Esophagus squamous epithelium (tissue), 5 donors: ENCODE results near the gene RAB7B. TPM values are rescaled to one million over a fixed set of nuclear protein-coding genes. Genes with fewer than 3 reads are reported as not detected.

Experiments used
- DNase-seq: peaks from one replicate; lab custom pipeline; 2025; lab: John Stamatoyannopoulos, UW
- H3K27ac ChIP-seq, 4 donors: fragments of 200-600 bp; sonication (generic); one replicate each; pipeline ENCODE4 v1.5.1; 2016 to 2019; ENCODE audit warnings: mild to moderate bottlenecking in 1 of 4
- H3K27me3 ChIP-seq, 4 donors: fragments of 200-600 bp; sonication (generic); 1 replicate in 3 of 4; 2 replicates in 1 of 4; pipeline versions ENCODE4 v1.5.1 to v1.6.0; 2017 to 2021; ENCODE audit warnings: antibody characterized with exemption in 1 of 4
- H3K36me3 ChIP-seq, 3 donors: fragments of 200-600 bp; sonication (generic); one replicate each; pipeline ENCODE4 v1.5.1; 2016 to 2019
- H3K4me1 ChIP-seq, 3 donors: fragments of 200-600 bp; sonication (generic); one replicate each; pipeline ENCODE4 v1.5.1; 2017 to 2019
- H3K4me3 ChIP-seq, 4 donors: fragments of 200-600 bp; sonication (generic); 1 replicate in 3 of 4; 2 replicates in 1 of 4; pipeline ENCODE4 v1.5.1; 2016 to 2019; ENCODE audit warnings: mild to moderate bottlenecking in 2 of 4, moderate library complexity in 1 of 4
- H3K9me3 ChIP-seq, 3 donors: fragments of 200-600 bp; sonication (generic); one replicate each; pipeline ENCODE4 v1.5.1; 2016 to 2019
- POLR2A ChIP-seq, 4 donors: fragments of 450-650 bp; IDR thresholded peaks; one replicate each; pipeline ENCODE4 v1.6.1; 2017; ENCODE audit warnings: antibody characterized with exemption in 4 of 4, mild to moderate bottlenecking in 4 of 4, moderate library complexity in 3 of 4
- WGBS, 2 donors: methylation state at CpG; one replicate each; pipeline ENCODE4 v1.1.5; 2018; 5-methylcytosine and 5-hydroxymethylcytosine counted together
- intact Hi-C: fragments of 100-400 bp; cut with DNase I; formaldehyde crosslinking; loops from one replicate; pipeline ENCODE4 v1.15.0; 2022
- total RNA-seq, 4 donors: library from RNA; depleted of rRNA; stranded (reverse); fragments of >200 nt; gene quantifications; one replicate each; pipeline ENCODE4 v1.1.0, GENCODE V29; 2016
- TF ChIP-seq, protein P1 (sequence below), 6 experiments: fragments of 450-650 bp in 4 of 6; fragments of 200-600 bp in 2 of 6; sonication (generic) in 2 of 6; IDR thresholded peaks; one replicate each; pipeline ENCODE4 v1.5.1; 2016 to 2019; ENCODE audit warnings: antibody characterized with exemption in 6 of 6, mild to moderate bottlenecking in 4 of 6, moderate library complexity in 4 of 6
- donor health status: DM: yes; HTN: yes; CAD: no.

The RAB7B gene
- total RNA-seq, 4 donors from 2014 or later: 15.8 to 24.2 (median 21.4) TPM

DNA sequence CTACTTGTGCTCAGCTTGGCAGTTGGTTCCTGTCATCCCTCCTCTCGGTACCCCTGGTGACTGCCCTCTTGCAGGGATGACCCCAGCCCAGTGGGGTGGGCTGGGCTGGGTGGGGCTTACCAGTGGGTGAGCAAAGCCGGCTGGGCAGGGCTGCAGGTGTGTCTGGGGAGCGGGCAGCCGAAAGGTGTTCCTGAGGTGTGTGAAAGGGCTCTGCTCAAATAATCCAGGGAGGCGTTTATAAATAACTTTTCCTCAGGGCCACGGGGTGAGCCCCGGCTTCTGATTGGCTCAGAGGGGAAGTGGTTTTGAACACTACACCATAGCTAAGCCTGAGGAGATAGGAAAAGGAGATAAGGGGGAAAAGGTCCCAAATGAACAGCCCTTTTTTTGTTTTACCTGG lies 60.0 kb downstream of the RAB7B start, which contains the start of gene SLC26A9:
Gene SLC26A9, minus strand, starts transcription at position 212 of the 400 bp plus-strand sequence. CDS start 7,636 bp downstream, outside the sequence.
- no peaks in the 10 kb centered on the region for H3K9me3 ChIP-seq
- H3K27me3 ChIP-seq: peaks cover 2 to 100% (median 6%) of the 10 kb centered on the region in 4 donors
- H3K4me1 ChIP-seq: peaks cover 0 to 22% (median 0%) of the 10 kb centered on the region in 3 donors
- H3K27ac ChIP-seq: no peak within 1 kb of the TSS
- TF ChIP-seq POLR2A (IDR thresholded peaks at IDR 0.05): no peak
- TF ChIP-seq, protein P1, sequence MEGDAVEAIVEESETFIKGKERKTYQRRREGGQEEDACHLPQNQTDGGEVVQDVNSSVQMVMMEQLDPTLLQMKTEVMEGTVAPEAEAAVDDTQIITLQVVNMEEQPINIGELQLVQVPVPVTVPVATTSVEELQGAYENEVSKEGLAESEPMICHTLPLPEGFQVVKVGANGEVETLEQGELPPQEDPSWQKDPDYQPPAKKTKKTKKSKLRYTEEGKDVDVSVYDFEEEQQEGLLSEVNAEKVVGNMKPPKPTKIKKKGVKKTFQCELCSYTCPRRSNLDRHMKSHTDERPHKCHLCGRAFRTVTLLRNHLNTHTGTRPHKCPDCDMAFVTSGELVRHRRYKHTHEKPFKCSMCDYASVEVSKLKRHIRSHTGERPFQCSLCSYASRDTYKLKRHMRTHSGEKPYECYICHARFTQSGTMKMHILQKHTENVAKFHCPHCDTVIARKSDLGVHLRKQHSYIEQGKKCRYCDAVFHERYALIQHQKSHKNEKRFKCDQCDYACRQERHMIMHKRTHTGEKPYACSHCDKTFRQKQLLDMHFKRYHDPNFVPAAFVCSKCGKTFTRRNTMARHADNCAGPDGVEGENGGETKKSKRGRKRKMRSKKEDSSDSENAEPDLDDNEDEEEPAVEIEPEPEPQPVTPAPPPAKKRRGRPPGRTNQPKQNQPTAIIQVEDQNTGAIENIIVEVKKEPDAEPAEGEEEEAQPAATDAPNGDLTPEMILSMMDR (IDR thresholded peaks at IDR 0.05): no peak
- WGBS, 2 donors: 15 to 48% methylated on average over 2 to 5 of the region's 7 CpGs
- intact Hi-C loops: no loop called here
- H3K4me3 ChIP-seq: no peak within 1 kb of the TSS
- no peaks in the 10 kb centered on the region for H3K36me3 ChIP-seq
- no peak for DNase-seq

DNA sequence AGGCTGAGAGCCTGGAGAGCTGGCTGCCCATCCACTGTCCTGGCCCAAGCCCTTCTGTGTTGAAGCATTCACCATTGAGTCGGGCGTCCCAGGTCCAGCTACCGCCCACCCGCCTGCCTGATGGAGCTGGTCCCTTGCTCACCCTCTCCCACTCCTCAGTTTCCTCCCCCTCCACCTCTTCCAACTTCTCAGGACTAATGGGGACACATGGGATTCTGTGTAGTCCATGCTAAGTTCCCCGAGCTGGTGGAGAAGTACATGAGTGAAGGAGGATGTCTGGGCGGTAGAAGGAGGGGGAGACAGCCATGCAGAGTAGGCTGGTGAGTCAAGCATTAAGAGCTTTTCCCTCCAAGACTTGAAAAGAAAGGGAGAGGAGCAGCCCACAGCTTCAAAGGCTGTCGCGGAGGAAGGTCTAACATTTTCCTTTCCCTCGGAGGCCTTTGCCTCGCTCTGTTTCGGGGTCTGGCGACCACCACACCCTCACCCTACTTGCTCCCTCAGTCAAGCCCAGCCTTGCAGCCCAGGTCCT lies 60.5 kb downstream of the RAB7B start:
- intact Hi-C loops: no loop called here
- H3K4me3 ChIP-seq: no peak overlapping the region

DNA sequence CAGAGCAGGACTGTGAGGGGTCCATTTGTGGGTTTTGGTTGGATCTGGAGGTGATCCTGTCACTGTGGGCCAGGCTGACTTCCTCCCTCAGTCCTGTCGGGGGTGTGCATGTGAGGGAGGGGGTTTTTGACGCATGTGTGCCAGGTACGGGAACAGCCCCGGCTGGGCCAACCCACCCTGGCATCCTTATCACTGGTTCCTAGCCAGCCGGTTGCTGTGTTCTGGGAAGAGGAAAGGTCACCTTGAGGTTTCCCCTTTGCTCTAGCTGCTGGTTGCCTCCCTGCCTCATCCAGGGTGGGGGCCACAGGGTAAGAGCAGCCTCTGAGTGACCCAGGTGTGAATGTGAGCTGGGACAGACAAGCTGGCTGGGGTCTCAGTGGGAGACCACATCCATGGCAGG lies 62.5 kb downstream of the RAB7B start:
- no peak overlapping the region for H3K27ac ChIP-seq
- no peak overlapping the region for H3K4me3 ChIP-seq

More for the DNA sequence above, 60.5 kb downstream of the RAB7B start:
- H3K4me1 ChIP-seq: peaks cover 0 to 17% (median 0%) of the 10 kb centered on the region in 3 donors
- no peak for DNase-seq
- no peaks in the 10 kb centered on the region for H3K9me3 ChIP-seq
- H3K27me3 ChIP-seq: peaks cover 2 to 100% (median 6%) of the 10 kb centered on the region in 4 donors
- no peak for TF ChIP-seq POLR2A (IDR thresholded peaks at IDR 0.05)
- TF ChIP-seq, protein P1 (IDR thresholded peaks at IDR 0.05): no peak
- H3K36me3 ChIP-seq: no peaks in the 10 kb centered on the region
- no peak overlapping the region for H3K27ac ChIP-seq
- WGBS, 2 donors: 46 to 65% methylated on average over 9 to 11 of the region's 12 CpGs

DNA sequence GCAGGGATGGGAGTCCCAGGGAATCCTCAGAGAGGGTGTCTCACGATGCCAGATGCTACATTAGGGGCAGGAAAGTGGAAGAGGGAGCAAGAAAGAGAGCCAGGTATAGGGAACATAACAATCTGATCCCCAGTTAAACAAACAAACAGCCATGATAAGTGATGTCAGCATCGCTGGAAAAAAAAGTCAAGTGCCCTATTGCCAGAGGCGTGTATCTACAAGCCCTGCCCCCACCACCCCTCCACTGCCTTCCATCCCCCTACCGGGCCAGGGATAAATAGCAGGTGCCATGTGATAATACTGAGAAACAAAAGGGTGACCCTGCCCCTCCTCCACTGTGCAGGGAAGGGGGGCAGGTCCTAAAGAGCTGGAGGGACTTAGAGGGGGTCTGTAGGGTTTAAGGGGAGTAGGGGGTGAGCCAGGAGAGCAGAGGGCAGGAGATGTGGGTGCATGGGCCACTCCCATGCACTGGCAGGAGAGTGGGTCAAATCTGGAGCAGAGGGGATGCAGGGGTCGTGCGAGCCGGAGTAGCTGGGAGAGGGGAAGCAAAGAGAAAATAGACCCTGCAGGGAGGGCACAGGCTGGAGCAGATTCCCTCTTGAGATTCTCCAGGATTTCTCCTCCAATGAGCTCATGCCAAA lies 63.4 kb downstream of the RAB7B start:
- Histone ChIP-seq H3K9me3 (no peaks in the 10 kb centered on the region), H3K4me3 (no peak overlapping the region), H3K36me3 (no peaks in the 10 kb centered on the region), H3K27ac (no peak overlapping the region), H3K27me3 (peaks cover 2 to 93% (median 6%) of the 10 kb centered on the region in 4 donors), H3K4me1 (peaks cover 2 to 21% (median 11%) of the 10 kb centered on the region in 3 donors)
- intact Hi-C loops: no loop called here
- DNase-seq: no peak
- TF ChIP-seq, protein P1 (IDR thresholded peaks at IDR 0.05): peak in 1 of 6 experiments; percentile 9
- no peak for TF ChIP-seq POLR2A (IDR thresholded peaks at IDR 0.05)
- 34 to 56% methylated on average over 5 to 6 of the region's 7 CpGs for WGBS, 2 donors

More for the DNA sequence above, 62.5 kb downstream of the RAB7B start:
- peaks cover 2 to 100% (median 6%) of the 10 kb centered on the region in 4 donors for H3K27me3 ChIP-seq
- WGBS, 2 donors: 82% methylated on average over 5 of the region's 5 CpGs; no CpG with 5 or more reads in 1 of the 2 donors
- no peak for TF ChIP-seq POLR2A (IDR thresholded peaks at IDR 0.05)
- TF ChIP-seq, protein P1 (IDR thresholded peaks at IDR 0.05): no peak
- no peaks in the 10 kb centered on the region for H3K36me3 ChIP-seq
- H3K4me1 ChIP-seq: peaks cover 0 to 12% (median 6%) of the 10 kb centered on the region in 3 donors
- intact Hi-C loops: no loop called here
- no peaks in the 10 kb centered on the region for H3K9me3 ChIP-seq
- no peak for DNase-seq

DNA sequence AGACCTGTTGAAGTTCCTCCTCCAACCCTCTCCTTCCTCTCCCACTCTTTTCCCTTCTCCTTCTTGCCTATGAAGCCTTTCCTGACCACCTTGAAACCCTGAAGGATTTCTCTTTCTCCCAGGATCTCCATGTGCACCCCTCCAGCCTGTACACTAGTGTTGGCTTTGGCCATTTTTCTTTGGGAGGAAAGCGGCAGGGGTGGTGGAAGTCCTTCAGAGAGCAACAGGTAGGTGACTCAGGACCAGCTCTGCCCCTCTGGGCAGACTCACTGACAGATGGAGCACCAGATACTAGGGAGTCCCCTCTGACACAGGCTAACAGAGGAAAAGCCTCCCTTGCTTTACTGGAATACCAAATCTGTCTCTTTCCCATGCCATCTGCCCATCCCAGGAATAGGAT lies 64.5 kb downstream of the RAB7B start:
- Histone ChIP-seq H3K9me3 (no peaks in the 10 kb centered on the region), H3K4me1 (peaks cover 9 to 32% (median 21%) of the 10 kb centered on the region in 3 donors), H3K27me3 (peaks cover 2 to 82% (median 5%) of the 10 kb centered on the region in 4 donors), H3K36me3 (no peaks in the 10 kb centered on the region), H3K27ac (no peak overlapping the region), H3K4me3 (no peak overlapping the region)
- intact Hi-C loops: no loop called here
- DNase-seq: no peak
- TF ChIP-seq POLR2A (IDR thresholded peaks at IDR 0.05): no peak
- TF ChIP-seq, protein P1 (IDR thresholded peaks at IDR 0.05): no peak
- no CpG with 5 or more reads among the region's 1 CpG for WGBS, 2 donors
